PC-3 (cell line): Measurements from ENCODE around the gene PTRH2. TPM values are rescaled to one million over a fixed set of nuclear protein-coding genes. Genes with fewer than 3 reads are reported as not detected.
A peak's percentile ranks its signal among the peaks of the same experiment; 100 is the strongest.

ENCODE experiments used
- ATAC-seq: fragments of 200-7000 bp; cut with Tn5 transposase; 2 replicates; pipeline ENCODE4 v1.9.1; 2020; ENCODE audit warnings: mild to moderate bottlenecking, moderate library complexity
- BruUV-seq: library from RNA; stranded (reverse); fragments of 400-500 nt; replicated peaks from 2 replicates; lab custom pipeline; 2021; lab: Mats Ljungman, UMichigan
- CTCF ChIA-PET: fragments of 300-600 bp; sonication (Branson Sonifier 250); formaldehyde crosslinking; loops from one replicate; lab custom pipeline; 2022; ENCODE audit warnings: antibody characterized with exemption; lab: Charles Lee
- POLR2A ChIA-PET: fragments of 300-600 bp; sonication (Branson Sonifier 250); formaldehyde crosslinking; loops from one replicate; lab custom pipeline; 2022; ENCODE audit warnings: antibody characterized with exemption; ENCODE audit not compliant: unreplicated experiment; lab: Charles Lee
- DNase-seq: peaks from one replicate; pipeline ENCODE4 v3.0.0-alpha.2; 2015
- H2AFZ ChIP-seq: fragments of 300-600 bp; sonication (generic); 2 replicates; pipeline ENCODE4 v1.6.0; 2016; ENCODE audit warnings: antibody characterized with exemption, low read length
- H3F3A ChIP-seq: fragments of 300-600 bp; sonication (generic); one replicate; pipeline ENCODE4 v1.6.0; 2017; ENCODE audit warnings: antibody characterized with exemption, low read length, control low read depth, mild to moderate bottlenecking; ENCODE audit not compliant: unreplicated experiment
- H3K27ac ChIP-seq: fragments of 300-600 bp; sonication (generic); 2 replicates; pipeline ENCODE4 v1.5.1; 2016; ENCODE audit warnings: mild to moderate bottlenecking, low read length
- H3K27me3 ChIP-seq: fragments of 300-600 bp; sonication (generic); 2 replicates; pipeline ENCODE4 v1.6.1; 2016; ENCODE audit warnings: low read length, mixed read lengths
- H3K36me3 ChIP-seq: fragments of 300-600 bp; sonication (generic); 2 replicates; pipeline ENCODE4 v1.6.1; 2016; ENCODE audit warnings: low read depth, mixed run types, low read length, mixed read lengths
- H3K4me1 ChIP-seq: fragments of 300-600 bp; sonication (generic); 2 replicates; pipeline ENCODE4 v1.5.1; 2016; ENCODE audit warnings: low read length; ENCODE audit not compliant: insufficient read depth
- H3K4me2 ChIP-seq: fragments of 300-600 bp; sonication (generic); 2 replicates; pipeline ENCODE4 v1.6.0; 2016; ENCODE audit warnings: low read length
- H3K4me3 ChIP-seq: fragments of 300-600 bp; sonication (generic); 2 replicates; pipeline ENCODE4 v1.5.1; 2016; ENCODE audit warnings: mild to moderate bottlenecking, low read length, mixed read lengths
- H3K79me2 ChIP-seq: fragments of 300-600 bp; sonication (generic); 2 replicates; pipeline ENCODE4 v1.6.1; 2017; ENCODE audit warnings: low read length, mixed read lengths
- H3K9ac ChIP-seq: fragments of 300-600 bp; sonication (generic); 2 replicates; pipeline ENCODE4 v1.6.0; 2016; ENCODE audit warnings: mild to moderate bottlenecking, low read length
- H3K9me2 ChIP-seq: fragments of 300-600 bp; sonication (generic); replicated peaks from 2 replicates; pipeline ENCODE4 v1.6.1; 2016; ENCODE audit warnings: mixed run types, low read length, mixed read lengths
- H3K9me3 ChIP-seq: fragments of 300-600 bp; sonication (generic); 2 replicates; pipeline ENCODE4 v1.6.1; 2016; ENCODE audit warnings: low read length, mixed read lengths
- H4K20me1 ChIP-seq: fragments of 300-600 bp; sonication (generic); 2 replicates; pipeline ENCODE4 v1.6.1; 2016; ENCODE audit warnings: low read length, mixed read lengths
- EZH2 ChIP-seq: fragments of 300-600 bp; sonication (generic); IDR thresholded peaks from one replicate; pipeline ENCODE4 v1.6.1; 2017; ENCODE audit warnings: antibody characterized with exemption, mild to moderate bottlenecking, low read length; ENCODE audit not compliant: unreplicated experiment
- EZH2phosphoT487 ChIP-seq: fragments of 300-600 bp; sonication (generic); IDR thresholded peaks from 2 replicates; pipeline ENCODE4 v1.6.1; 2018; ENCODE audit warnings: mild to moderate bottlenecking, antibody characterized with exemption, low read length, borderline replicate concordance
- intact Hi-C: fragments of 100-400 bp; cut with micrococcal nuclease; formaldehyde crosslinking; loops from 2 replicates; pipeline ENCODE4 v1.9.0; 2023
- total RNA-seq: library from RNA; depleted of rRNA; stranded (reverse); fragments of >200 nt; gene quantifications from 2 replicates; pipeline ENCODE4 v1.2.3, GENCODE V29; 2014
- TF ChIP-seq, protein P1 (sequence below): fragments of 300-600 bp; sonication (generic); conservative IDR thresholded peaks from 2 replicates; pipeline ENCODE4 v1.5.1; 2017; ENCODE audit warnings: antibody characterized with exemption, low read depth, mild to moderate bottlenecking, low read length

The PTRH2 gene
- total RNA-seq, 1 experiment from 2014 or later = 69.8 TPM

DNA sequence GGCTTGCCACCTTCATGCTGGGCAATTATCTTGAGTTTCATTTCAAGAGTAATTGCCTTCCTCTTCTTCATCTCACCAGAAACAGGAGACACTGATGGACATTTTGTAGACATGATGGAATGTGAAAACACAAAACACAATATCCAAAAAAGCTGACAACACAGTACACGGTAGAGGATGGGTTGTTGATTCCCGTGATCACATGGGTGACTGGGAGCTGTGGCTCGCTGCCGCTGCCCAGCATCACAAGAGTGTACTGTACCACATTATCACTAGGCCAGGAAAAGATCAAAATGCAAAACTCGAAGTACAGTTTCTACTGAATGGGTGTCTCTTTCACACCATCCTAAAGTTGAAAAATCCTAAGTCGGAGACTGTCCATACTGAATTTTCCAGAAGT lies 7.4 kb downstream of the PTRH2 start:
- no peak for DNase-seq
- BruUV-seq = TSS peak; percentile 0
- no peak for ATAC-seq
- Histone ChIP-seq H3K9me3 (no peaks in the 10 kb centered on the region), H3K4me3 (no peak overlapping the region), H3K36me3 (peaks cover 74% of the 10 kb centered on the region), H3K9ac (no peak overlapping the region), H3K27ac (no peak overlapping the region), H3K79me2 (peaks cover 100% of the 10 kb centered on the region), H3K4me1 (no peaks in the 10 kb centered on the region), H3K9me2 (no peaks in the 10 kb centered on the region), H2AFZ (no peak overlapping the region), H3K27me3 (no peaks in the 10 kb centered on the region), H3F3A (peaks cover 4% of the 10 kb centered on the region), H3K4me2 (no peak overlapping the region), H4K20me1 (peaks cover 92% of the 10 kb centered on the region)
- TF ChIP-seq, protein P1, sequence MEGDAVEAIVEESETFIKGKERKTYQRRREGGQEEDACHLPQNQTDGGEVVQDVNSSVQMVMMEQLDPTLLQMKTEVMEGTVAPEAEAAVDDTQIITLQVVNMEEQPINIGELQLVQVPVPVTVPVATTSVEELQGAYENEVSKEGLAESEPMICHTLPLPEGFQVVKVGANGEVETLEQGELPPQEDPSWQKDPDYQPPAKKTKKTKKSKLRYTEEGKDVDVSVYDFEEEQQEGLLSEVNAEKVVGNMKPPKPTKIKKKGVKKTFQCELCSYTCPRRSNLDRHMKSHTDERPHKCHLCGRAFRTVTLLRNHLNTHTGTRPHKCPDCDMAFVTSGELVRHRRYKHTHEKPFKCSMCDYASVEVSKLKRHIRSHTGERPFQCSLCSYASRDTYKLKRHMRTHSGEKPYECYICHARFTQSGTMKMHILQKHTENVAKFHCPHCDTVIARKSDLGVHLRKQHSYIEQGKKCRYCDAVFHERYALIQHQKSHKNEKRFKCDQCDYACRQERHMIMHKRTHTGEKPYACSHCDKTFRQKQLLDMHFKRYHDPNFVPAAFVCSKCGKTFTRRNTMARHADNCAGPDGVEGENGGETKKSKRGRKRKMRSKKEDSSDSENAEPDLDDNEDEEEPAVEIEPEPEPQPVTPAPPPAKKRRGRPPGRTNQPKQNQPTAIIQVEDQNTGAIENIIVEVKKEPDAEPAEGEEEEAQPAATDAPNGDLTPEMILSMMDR = no peak
- TF ChIP-seq EZH2 (no peak), EZH2phosphoT487 (no peak)
- ChIA-PET POLR2A (no interaction called here), CTCF (no interaction called here)
- intact Hi-C loops = loop anchor here (10.0 kb wide), 1 partner anchor 335 kb away; no protein-coding TSS in a partner anchor

DNA sequence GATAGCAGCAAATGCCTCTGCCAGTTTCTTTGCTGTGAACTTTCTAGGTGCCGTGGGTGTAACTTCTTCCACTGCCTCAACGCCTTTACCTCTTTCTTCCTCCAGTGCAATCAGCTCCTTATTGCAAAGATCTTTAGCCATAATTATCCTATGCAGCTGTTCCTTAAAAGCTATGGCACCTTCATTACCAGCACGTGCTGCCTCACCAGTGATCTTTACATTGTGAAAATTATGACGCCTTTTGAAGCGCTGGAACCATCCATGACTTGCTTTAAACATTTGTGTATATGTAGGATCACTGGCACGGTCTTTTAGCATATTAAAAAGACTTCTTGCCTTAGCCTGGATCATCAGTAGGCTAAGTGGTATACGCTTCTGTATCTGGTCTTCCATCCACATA lies 8.0 kb downstream of the PTRH2 start:
- H3K4me3 ChIP-seq = no peak overlapping the region
- H3F3A ChIP-seq = peaks cover 4% of the 10 kb centered on the region
- H3K4me1 ChIP-seq = no peaks in the 10 kb centered on the region
- no peaks in the 10 kb centered on the region for H3K9me2 ChIP-seq
- no peaks in the 10 kb centered on the region for H3K27me3 ChIP-seq
- H3K27ac ChIP-seq = no peak overlapping the region
- intact Hi-C loops = loop anchor here (10.0 kb wide), 1 partner anchor 336 kb away; no protein-coding TSS in a partner anchor
- POLR2A ChIA-PET = no interaction called here
- no TSS peak for BruUV-seq
- peaks cover 77% of the 10 kb centered on the region for H3K36me3 ChIP-seq
- no peak overlapping the region for H3K4me2 ChIP-seq
- CTCF ChIA-PET = no interaction called here
- TF ChIP-seq EZH2 (no peak), EZH2phosphoT487 (no peak)
- TF ChIP-seq, protein P1 = no peak
- no peaks in the 10 kb centered on the region for H3K9me3 ChIP-seq
- H2AFZ ChIP-seq = no peak overlapping the region
- DNase-seq = no peak
- no peak for ATAC-seq
- peaks cover 100% of the 10 kb centered on the region for H3K79me2 ChIP-seq
- peaks cover 89% of the 10 kb centered on the region for H4K20me1 ChIP-seq
- no peak overlapping the region for H3K9ac ChIP-seq

DNA sequence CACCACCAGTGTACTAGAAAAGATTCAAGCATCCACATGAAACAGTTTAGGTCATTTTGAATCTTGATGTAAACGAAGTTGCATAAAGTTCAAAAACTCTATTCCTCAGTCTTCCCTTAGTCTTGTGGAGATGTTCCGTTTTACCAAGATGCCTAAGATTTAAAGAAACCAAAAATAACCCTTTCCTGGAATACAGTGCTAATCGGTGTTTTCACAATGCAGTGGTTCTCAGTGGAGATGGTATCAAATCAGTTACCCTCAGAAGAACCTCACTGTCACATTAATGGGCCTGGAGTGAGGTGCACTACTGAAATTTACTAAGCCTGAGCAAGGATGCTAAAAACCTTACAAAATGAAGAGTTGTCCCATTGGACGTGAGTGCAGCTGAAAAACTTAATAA lies 9.1 kb downstream of the PTRH2 start:
- Histone ChIP-seq H3K79me2 (peaks cover 96% of the 10 kb centered on the region), H3K27ac (no peak overlapping the region), H3K27me3 (no peaks in the 10 kb centered on the region), H3K4me3 (no peak overlapping the region), H3K36me3 (peaks cover 82% of the 10 kb centered on the region), H3K4me2 (no peak overlapping the region), H2AFZ (no peak overlapping the region), H3K9ac (no peak overlapping the region), H3K4me1 (no peaks in the 10 kb centered on the region), H3K9me2 (no peaks in the 10 kb centered on the region), H3F3A (peaks cover 10% of the 10 kb centered on the region), H3K9me3 (no peaks in the 10 kb centered on the region), H4K20me1 (peaks cover 82% of the 10 kb centered on the region)
- POLR2A ChIA-PET = no interaction called here
- no peak for DNase-seq
- no TSS peak for BruUV-seq
- CTCF ChIA-PET = no interaction called here
- TF ChIP-seq, protein P1 = no peak
- TF ChIP-seq EZH2 (no peak), EZH2phosphoT487 (no peak)
- no peak for ATAC-seq
- intact Hi-C loops = loop anchor here (10.0 kb wide), 1 partner anchor 337 kb away; no protein-coding TSS in a partner anchor
